Upper lobe of left lung (tissue), 6 donors: ENCODE measurements around the gene FBXL20. TPM values are rescaled to one million over a fixed set of nuclear protein-coding genes. Genes with fewer than 3 reads are reported as not detected.

Source experiments
- ATAC-seq, 2 donors: fragments of 200-7000 bp; cut with Tn5 transposase; one replicate each; pipeline ENCODE4 v1.9.1; 2022; ENCODE audit warnings: mild to moderate bottlenecking in 2 of 2, moderate library complexity in 2 of 2; ENCODE audit not compliant: low FRiP score in 2 of 2
- DNase-seq, 2 donors: peaks; one replicate each; pipeline ENCODE4 v3.0.0-alpha.2; 2019 to 2020
- H3K27ac ChIP-seq, 4 donors: fragments of 200-600 bp; sonication (generic); one replicate each; pipeline ENCODE4 v1.5.1; 2016 to 2019
- H3K27me3 ChIP-seq, 4 donors: fragments of 200-600 bp; sonication (generic); one replicate each; pipeline ENCODE4 v1.5.1; 2017 to 2019
- H3K36me3 ChIP-seq, 4 donors: fragments of 200-600 bp; sonication (generic); one replicate each; pipeline ENCODE4 v1.5.1; 2016 to 2019
- H3K4me1 ChIP-seq, 4 donors: fragments of 200-600 bp; sonication (generic); one replicate each; pipeline ENCODE4 v1.5.1; 2018 to 2019
- H3K4me3 ChIP-seq, 4 donors: fragments of 200-600 bp; sonication (generic); one replicate each; pipeline ENCODE4 v1.5.1; 2017 to 2019; ENCODE audit warnings: mild to moderate bottlenecking in 2 of 4, moderate library complexity in 1 of 4
- H3K9me3 ChIP-seq, 4 donors: fragments of 200-600 bp; sonication (generic); one replicate each; pipeline ENCODE4 v1.5.1; 2018 to 2019
- EP300 ChIP-seq, 4 donors: sonication (generic); formaldehyde crosslinking; IDR thresholded peaks; one replicate each; pipeline ENCODE4 v1.5.1; 2017; ENCODE audit warnings: antibody characterized with exemption in 4 of 4, control low read depth in 2 of 4
- POLR2A ChIP-seq, 4 donors: fragments of 450-650 bp; IDR thresholded peaks; one replicate each; pipeline ENCODE4 v1.5.1; 2016 to 2017; ENCODE audit warnings: antibody characterized with exemption in 4 of 4, mild to moderate bottlenecking in 2 of 4
- POLR2AphosphoS5 ChIP-seq, 2 donors: sonication (generic); formaldehyde crosslinking; IDR thresholded peaks; one replicate each; pipeline ENCODE4 v1.5.1; 2017; ENCODE audit warnings: antibody characterized with exemption in 2 of 2
- WGBS, 2 donors: methylation state at CpG; one replicate each; pipeline ENCODE4 v1.1.5; 2017 to 2018; 5-methylcytosine and 5-hydroxymethylcytosine counted together
- total RNA-seq, 6 donors: library from RNA; depleted of rRNA in 4 of 6; stranded (reverse); fragments of >200 nt in 4 of 6; gene quantifications; one replicate each; pipeline versions ENCODE4 v1.1.0 to v1.2.1, GENCODE V29; 2016 to 2021
- TF ChIP-seq, protein P1 (sequence below), 6 experiments: fragments of 450-650 bp in 4 of 6; fragments of 200-600 bp in 2 of 6; sonication (generic) in 2 of 6; IDR thresholded peaks; one replicate each; pipeline ENCODE4 v1.5.1; 2016 to 2019; ENCODE audit warnings: antibody characterized with exemption in 6 of 6
- donor health status: DM: no; HTN: no; CAD: no; lungs with moderate emphysema.
- donor health status: DM: no; HTN: yes; CAD: no; lungs with severe emphysema.

The FBXL20 gene
- total RNA-seq, 6 donors from 2014 or later, result 7.6 to 53.4 (median 30.4) TPM

- DNase-seq (peak in 1 of 2 donors; percentile 26), ATAC-seq (peak in 1 of 2 donors; percentile 16)
- Histone ChIP-seq H3K4me3 (peak overlapping the region; percentile 76 to 99 (median 94)), H3K27ac (peak overlapping the region; percentile 88 to 94 (median 90)), H3K36me3 (peaks cover 0 to 8% (median 1%) of the 10 kb centered on the region in 4 donors), H3K9me3 (no peaks in the 10 kb centered on the region), H3K27me3 (no peaks in the 10 kb centered on the region), H3K4me1 (peaks cover 21 to 38% (median 27%) of the 10 kb centered on the region in 4 donors)
- TF ChIP-seq, protein P1, sequence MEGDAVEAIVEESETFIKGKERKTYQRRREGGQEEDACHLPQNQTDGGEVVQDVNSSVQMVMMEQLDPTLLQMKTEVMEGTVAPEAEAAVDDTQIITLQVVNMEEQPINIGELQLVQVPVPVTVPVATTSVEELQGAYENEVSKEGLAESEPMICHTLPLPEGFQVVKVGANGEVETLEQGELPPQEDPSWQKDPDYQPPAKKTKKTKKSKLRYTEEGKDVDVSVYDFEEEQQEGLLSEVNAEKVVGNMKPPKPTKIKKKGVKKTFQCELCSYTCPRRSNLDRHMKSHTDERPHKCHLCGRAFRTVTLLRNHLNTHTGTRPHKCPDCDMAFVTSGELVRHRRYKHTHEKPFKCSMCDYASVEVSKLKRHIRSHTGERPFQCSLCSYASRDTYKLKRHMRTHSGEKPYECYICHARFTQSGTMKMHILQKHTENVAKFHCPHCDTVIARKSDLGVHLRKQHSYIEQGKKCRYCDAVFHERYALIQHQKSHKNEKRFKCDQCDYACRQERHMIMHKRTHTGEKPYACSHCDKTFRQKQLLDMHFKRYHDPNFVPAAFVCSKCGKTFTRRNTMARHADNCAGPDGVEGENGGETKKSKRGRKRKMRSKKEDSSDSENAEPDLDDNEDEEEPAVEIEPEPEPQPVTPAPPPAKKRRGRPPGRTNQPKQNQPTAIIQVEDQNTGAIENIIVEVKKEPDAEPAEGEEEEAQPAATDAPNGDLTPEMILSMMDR (IDR thresholded peaks at IDR 0.05), result no peak
- TF ChIP-seq EP300 (IDR thresholded peaks at IDR 0.05) (no peak), POLR2A (IDR thresholded peaks at IDR 0.05) (no peak), POLR2AphosphoS5 (IDR thresholded peaks at IDR 0.05) (no peak)
- WGBS, 2 donors, result 1 to 3% methylated on average over 22 to 38 of the region's 46 CpGs
These were observed 647 bp downstream of the FBXL20 start for GRCh38 chr17:39400547-39401411.

- ATAC-seq (no peak), DNase-seq (no peak)
- Histone ChIP-seq H3K4me1 (peaks cover 21 to 38% (median 28%) of the 10 kb centered on the region in 4 donors), H3K9me3 (no peaks in the 10 kb centered on the region), H3K4me3 (peak overlapping the region in 3 of 4 donors; percentile 76 to 99 (median 93)), H3K27me3 (no peaks in the 10 kb centered on the region), H3K36me3 (no peaks in the 10 kb centered on the region), H3K27ac (peak overlapping the region in 1 of 4 donors; percentile 94)
- WGBS, 2 donors, result 64 to 68% methylated on average over 4 of the region's 4 CpGs
- TF ChIP-seq EP300 (IDR thresholded peaks at IDR 0.05) (no peak), POLR2AphosphoS5 (IDR thresholded peaks at IDR 0.05) (no peak), POLR2A (IDR thresholded peaks at IDR 0.05) (no peak)
- TF ChIP-seq, protein P1 (IDR thresholded peaks at IDR 0.05), result no peak
These were observed 1.6 kb downstream of the FBXL20 start for GRCh38 chr17:39399791-39400190.

DNA sequence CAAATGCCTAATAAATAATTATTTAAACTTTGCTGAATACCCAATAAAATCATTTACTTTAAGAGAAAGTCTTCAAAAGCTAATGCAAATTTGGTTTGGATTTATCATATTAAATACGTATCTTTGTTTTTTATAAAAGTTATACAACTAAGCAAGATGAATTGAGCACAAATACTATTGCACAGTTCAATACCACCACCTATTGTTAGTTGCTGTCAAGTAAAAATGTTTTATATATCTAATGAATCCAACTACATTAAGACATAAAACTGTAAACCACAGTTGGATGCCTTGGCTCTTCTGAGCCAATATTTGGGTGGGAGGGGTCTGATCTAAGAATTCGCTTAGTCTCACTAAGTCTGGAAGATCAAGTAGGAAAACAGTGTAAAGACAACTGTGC, 7.7 kb downstream of the FBXL20 start:
- H3K27ac ChIP-seq, result no peak overlapping the region
- DNase-seq, result no peak
- no peak for ATAC-seq
- peaks cover 4 to 14% (median 9%) of the 10 kb centered on the region in 4 donors for H3K4me1 ChIP-seq
- H3K9me3 ChIP-seq, result no peaks in the 10 kb centered on the region
- H3K36me3 ChIP-seq, result no peaks in the 10 kb centered on the region
- H3K27me3 ChIP-seq, result no peaks in the 10 kb centered on the region
- H3K4me3 ChIP-seq, result no peak overlapping the region
- 67 to 78% methylated on average over 2 of the region's 2 CpGs for WGBS, 2 donors
- TF ChIP-seq, protein P1 (IDR thresholded peaks at IDR 0.05), result no peak
- no peak for TF ChIP-seq POLR2AphosphoS5 (IDR thresholded peaks at IDR 0.05)

GRCh38 chr17:39391448-39391847, 10.0 kb downstream of the FBXL20 start:
- TF ChIP-seq POLR2AphosphoS5 (IDR thresholded peaks at IDR 0.05) (no peak), POLR2A (IDR thresholded peaks at IDR 0.05) (no peak)
- WGBS, 2 donors, result 89 to 90% methylated on average over 5 of the region's 5 CpGs
- no peak overlapping the region for H3K4me3 ChIP-seq
- H3K27me3 ChIP-seq, result no peaks in the 10 kb centered on the region
- peaks cover 0 to 9% (median 0%) of the 10 kb centered on the region in 4 donors for H3K36me3 ChIP-seq
- H3K4me1 ChIP-seq, result peaks cover 0 to 6% (median 0%) of the 10 kb centered on the region in 4 donors
- H3K9me3 ChIP-seq, result no peaks in the 10 kb centered on the region
- ATAC-seq, result no peak
- no peak for DNase-seq
- no peak overlapping the region for H3K27ac ChIP-seq

DNA sequence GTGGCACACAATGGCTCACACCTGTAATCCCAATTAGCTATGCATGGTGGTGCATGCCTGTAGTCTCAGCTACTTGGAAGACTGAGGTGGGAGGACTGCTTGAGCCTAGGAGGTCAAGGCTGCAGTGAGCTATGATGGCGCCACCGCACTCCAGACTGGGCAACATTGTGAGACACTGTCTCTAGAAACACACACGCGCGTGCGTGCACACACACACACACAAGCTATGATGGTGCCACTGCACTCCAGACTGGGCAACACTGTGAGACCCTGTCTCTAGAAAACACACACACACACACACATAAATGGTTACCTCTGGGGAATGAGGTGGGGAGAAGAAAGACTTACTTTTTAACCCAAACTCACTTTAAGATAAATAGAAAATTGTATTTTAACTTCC, 16.4 kb downstream of the FBXL20 start:
- WGBS, 2 donors, result 94 to 100% methylated on average over 4 to 6 of the region's 6 CpGs
- Histone ChIP-seq H3K4me1 (peaks cover 0 to 7% (median 0%) of the 10 kb centered on the region in 4 donors), H3K9me3 (no peaks in the 10 kb centered on the region), H3K36me3 (peaks cover 0 to 9% (median 0%) of the 10 kb centered on the region in 4 donors), H3K27ac (no peak overlapping the region), H3K27me3 (no peaks in the 10 kb centered on the region), H3K4me3 (no peak overlapping the region)
- DNase-seq (no peak), ATAC-seq (no peak)
- TF ChIP-seq POLR2A (IDR thresholded peaks at IDR 0.05) (no peak), EP300 (IDR thresholded peaks at IDR 0.05) (no peak), POLR2AphosphoS5 (IDR thresholded peaks at IDR 0.05) (no peak)
- TF ChIP-seq, protein P1 (IDR thresholded peaks at IDR 0.05), result no peak
